Neural crest cell (in vitro differentiated cells): ENCODE measurements around the gene OR52K2. TPM values are rescaled to one million over a fixed set of nuclear protein-coding genes. Genes with fewer than 3 reads are reported as not detected.

ENCODE experiments used
- DNase-seq: peaks from one replicate; pipeline ENCODE4 v3.0.0; 2021; ENCODE audit warnings: low read depth, mixed read lengths, low spot score
- H3K27ac Mint-ChIP-seq: one replicate; pipeline ENCODE4 v1.8.0; 2021; ENCODE audit warnings: mild to moderate bottlenecking, mixed read lengths; ENCODE audit not compliant: unreplicated experiment
- H3K27me3 Mint-ChIP-seq: 2 replicates; pipeline ENCODE4 v1.8.0; 2021; ENCODE audit warnings: low read depth, mild to moderate bottlenecking, mixed read lengths
- H3K36me3 Mint-ChIP-seq: 2 replicates; pipeline ENCODE4 v1.8.0; 2021; ENCODE audit warnings: low read depth, mild to moderate bottlenecking, mixed read lengths
- H3K4me1 Mint-ChIP-seq: 2 replicates; pipeline ENCODE4 v1.8.0; 2021; ENCODE audit warnings: mixed read lengths
- H3K4me3 Mint-ChIP-seq: one replicate; pipeline ENCODE4 v1.8.0; 2021; ENCODE audit warnings: mild to moderate bottlenecking, mixed read lengths
- H3K9me3 Mint-ChIP-seq: 2 replicates; pipeline ENCODE4 v1.8.0; 2021; ENCODE audit warnings: mixed read lengths
- total RNA-seq: library from RNA; stranded (reverse); gene quantifications from 2 replicates; pipeline ENCODE4 v1.2.1, GENCODE V29; 2021
- TF ChIP-seq, protein P1 (sequence below): fragments of 200-600 bp; sonication (generic); conservative IDR thresholded peaks from 2 replicates; pipeline ENCODE4 v1.5.0; 2021; ENCODE audit warnings: antibody characterized with exemption, mild to moderate bottlenecking

Gene OR52K2
- total RNA-seq, 1 donor from 2014 or later = not detected

- no peak for DNase-seq
- Mint-ChIP-seq H3K27ac (no peak overlapping the region), H3K4me1 (no peaks in the 10 kb centered on the region), H3K27me3 (peaks cover 18% of the 10 kb centered on the region), H3K4me3 (no peak overlapping the region), H3K9me3 (peaks cover 4% of the 10 kb centered on the region), H3K36me3 (peaks cover under 1% of the 10 kb centered on the region)
- TF ChIP-seq, protein P1, sequence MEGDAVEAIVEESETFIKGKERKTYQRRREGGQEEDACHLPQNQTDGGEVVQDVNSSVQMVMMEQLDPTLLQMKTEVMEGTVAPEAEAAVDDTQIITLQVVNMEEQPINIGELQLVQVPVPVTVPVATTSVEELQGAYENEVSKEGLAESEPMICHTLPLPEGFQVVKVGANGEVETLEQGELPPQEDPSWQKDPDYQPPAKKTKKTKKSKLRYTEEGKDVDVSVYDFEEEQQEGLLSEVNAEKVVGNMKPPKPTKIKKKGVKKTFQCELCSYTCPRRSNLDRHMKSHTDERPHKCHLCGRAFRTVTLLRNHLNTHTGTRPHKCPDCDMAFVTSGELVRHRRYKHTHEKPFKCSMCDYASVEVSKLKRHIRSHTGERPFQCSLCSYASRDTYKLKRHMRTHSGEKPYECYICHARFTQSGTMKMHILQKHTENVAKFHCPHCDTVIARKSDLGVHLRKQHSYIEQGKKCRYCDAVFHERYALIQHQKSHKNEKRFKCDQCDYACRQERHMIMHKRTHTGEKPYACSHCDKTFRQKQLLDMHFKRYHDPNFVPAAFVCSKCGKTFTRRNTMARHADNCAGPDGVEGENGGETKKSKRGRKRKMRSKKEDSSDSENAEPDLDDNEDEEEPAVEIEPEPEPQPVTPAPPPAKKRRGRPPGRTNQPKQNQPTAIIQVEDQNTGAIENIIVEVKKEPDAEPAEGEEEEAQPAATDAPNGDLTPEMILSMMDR = no peak
These were observed 15.2 kb upstream of the OR52K2 start for GRCh38 chr11:4433856-4434255.

DNA sequence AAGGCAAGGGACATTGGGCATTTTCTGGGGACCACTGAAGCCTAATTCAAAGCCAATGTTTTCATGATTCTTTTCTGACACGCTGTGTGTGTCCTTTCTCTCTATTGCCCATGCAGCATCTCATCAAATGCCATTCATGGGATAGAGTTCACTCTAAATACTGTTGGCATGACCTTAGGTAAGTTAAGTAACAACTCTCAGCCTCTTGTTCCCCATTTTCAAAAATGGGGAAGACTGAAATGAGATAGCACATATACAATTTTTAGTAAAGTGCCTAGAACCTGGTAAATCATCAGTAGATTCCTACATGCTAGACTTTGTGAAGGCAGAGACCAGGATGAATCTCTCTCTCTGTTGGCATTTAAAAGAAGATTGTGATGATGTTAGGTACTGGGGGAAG, 12.7 kb upstream of the OR52K2 start:
- TF ChIP-seq, protein P1 = no peak
- Mint-ChIP-seq H3K27me3 (peaks cover 21% of the 10 kb centered on the region), H3K27ac (no peak overlapping the region), H3K4me3 (no peak overlapping the region), H3K4me1 (no peaks in the 10 kb centered on the region), H3K9me3 (peaks cover 7% of the 10 kb centered on the region), H3K36me3 (peaks cover 4% of the 10 kb centered on the region)
- no peak for DNase-seq

DNA sequence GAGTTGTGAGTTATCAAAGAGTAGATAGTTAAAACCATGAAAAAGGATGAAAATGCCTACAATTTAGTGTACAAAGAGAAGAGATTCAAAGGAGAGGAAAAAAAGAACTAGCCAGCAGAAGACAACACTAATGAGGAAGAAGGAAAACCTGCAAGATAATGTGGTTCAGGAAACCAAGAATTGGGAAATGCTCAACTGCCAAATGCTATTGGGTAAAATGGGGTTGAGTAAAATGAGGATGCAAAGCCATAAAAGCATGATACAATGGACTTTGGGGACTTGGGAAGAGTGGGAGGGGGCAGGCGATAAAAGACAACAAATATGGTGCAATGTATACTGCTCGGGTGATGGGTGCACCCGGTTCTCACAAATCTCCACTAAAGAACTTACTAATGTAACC, 7.6 kb upstream of the OR52K2 start:
- Mint-ChIP-seq H3K27ac (no peak overlapping the region), H3K4me3 (no peak overlapping the region), H3K4me1 (no peaks in the 10 kb centered on the region), H3K27me3 (peaks cover 6% of the 10 kb centered on the region), H3K36me3 (peaks cover 4% of the 10 kb centered on the region), H3K9me3 (peaks cover 9% of the 10 kb centered on the region)
- DNase-seq = no peak
- TF ChIP-seq, protein P1 = no peak

DNA sequence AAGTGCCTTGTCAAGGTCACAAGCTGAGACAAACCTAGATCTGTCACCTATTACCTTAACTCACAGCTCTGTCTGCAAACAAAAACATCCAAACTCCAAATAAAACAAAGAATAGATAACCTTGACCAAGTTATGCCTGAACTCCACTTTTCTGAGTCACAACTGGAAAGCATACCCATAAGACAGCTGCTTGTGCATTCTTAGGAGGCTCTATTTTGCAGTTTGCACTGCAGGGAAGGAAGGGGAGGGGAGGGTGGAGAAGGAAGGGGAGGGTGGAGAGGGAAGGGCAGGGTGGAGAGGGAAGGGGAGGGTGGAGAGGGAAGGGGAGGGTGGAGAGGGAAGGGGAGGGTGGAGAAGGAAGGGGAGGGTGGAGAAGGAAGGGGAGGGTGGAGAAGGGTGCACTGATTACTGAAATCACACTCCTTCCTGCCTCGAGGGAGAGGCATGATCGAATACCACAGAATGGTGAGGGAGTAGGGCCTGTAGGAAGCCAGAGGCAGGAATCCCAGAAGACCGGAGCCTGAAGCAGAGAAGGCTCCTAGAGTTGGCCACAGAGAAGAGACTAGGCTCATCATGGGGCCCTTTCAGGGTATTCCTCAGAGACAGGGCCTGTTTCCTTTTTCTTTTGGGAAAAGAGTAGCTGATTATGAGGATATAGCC, 5.7 kb upstream of the OR52K2 start:
- TF ChIP-seq, protein P1 = no peak
- Mint-ChIP-seq H3K4me3 (no peak overlapping the region), H3K4me1 (no peaks in the 10 kb centered on the region), H3K9me3 (peaks cover 9% of the 10 kb centered on the region), H3K27ac (no peak overlapping the region), H3K27me3 (peaks cover 6% of the 10 kb centered on the region), H3K36me3 (peaks cover 4% of the 10 kb centered on the region)
- no peak for DNase-seq

DNA sequence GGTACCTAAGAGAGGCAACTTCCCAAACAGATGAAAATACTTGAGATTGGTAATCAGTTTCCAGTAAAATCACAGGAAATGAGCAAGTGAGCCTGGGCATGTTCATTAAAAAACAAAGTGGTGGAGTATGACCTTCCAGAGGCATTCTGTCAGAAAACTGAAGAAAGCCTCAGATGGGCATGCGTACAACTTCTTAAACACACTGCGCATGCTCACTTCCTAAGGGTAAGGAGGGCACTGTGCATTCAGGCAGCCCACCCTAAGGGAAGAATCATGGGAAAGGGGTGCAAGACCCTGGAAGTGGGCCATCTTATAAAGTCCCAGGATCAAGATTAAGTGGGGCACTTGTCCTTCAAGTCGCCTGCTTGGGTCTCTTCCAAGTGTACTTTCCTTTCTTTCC, 4.0 kb downstream of the OR52K2 start:
- Mint-ChIP-seq H3K4me1 (no peaks in the 10 kb centered on the region), H3K27ac (no peak overlapping the region), H3K9me3 (no peaks in the 10 kb centered on the region), H3K4me3 (no peak overlapping the region), H3K36me3 (no peaks in the 10 kb centered on the region), H3K27me3 (peaks cover 10% of the 10 kb centered on the region)
- TF ChIP-seq, protein P1 = no peak
- DNase-seq = no peak
